AG04450 (cell line): ENCODE data around the gene DIP2C. TPM values are rescaled to one million over a fixed set of nuclear protein-coding genes. Genes with fewer than 3 reads are reported as not detected.

ENCODE experiments used
- CTCF ChIA-PET: fragments of 300-600, 350-600 bp; formaldehyde crosslinking; extraction: SDS; loops from one replicate; lab custom pipeline; 2022; ENCODE audit warnings: antibody characterized with exemption, inconsistent platforms; lab: Charles Lee
- POLR2A ChIA-PET: fragments of 350-600 bp; formaldehyde crosslinking; extraction: SDS; loops from one replicate; lab custom pipeline; 2021; ENCODE audit warnings: antibody characterized with exemption, inconsistent platforms; lab: Yijun Ruan, JAX
- DNase-seq: peaks from one replicate; pipeline ENCODE4 v3.0.0-alpha.2; 2011; ENCODE audit warnings: low read depth, low spot score
- H3K27ac ChIP-seq: one replicate; pipeline ENCODE4 v1.5.1; 2012; ENCODE audit warnings: low read depth, low read length, control low read depth
- H3K27me3 ChIP-seq: one replicate; pipeline ENCODE4 v1.6.0; 2012; ENCODE audit warnings: low read length; ENCODE audit not compliant: control insufficient read depth, insufficient read depth
- H3K4me3 ChIP-seq: 2 replicates; pipeline ENCODE4 v1.5.1; 2011; ENCODE audit warnings: mild to moderate bottlenecking, low read depth, low read length, control low read depth
- H3K9me3 ChIP-seq: 2 replicates; pipeline ENCODE4 v1.5.1; 2012; ENCODE audit warnings: low read length; ENCODE audit not compliant: control insufficient read depth, insufficient read depth
- CTCF ChIP-seq: IDR thresholded peaks from 2 replicates; pipeline ENCODE4 v1.5.1; 2011; ENCODE audit warnings: low read depth, low read length, control low read depth, inconsistent platforms
- polyA plus RNA-seq: library from polyadenylated mRNA; depleted of rRNA; stranded (reverse); fragments of >200 nt; gene quantifications from 2 replicates; pipeline ENCODE4 v1.2.3, GENCODE V29; 2011

DIP2C gene
- polyA plus RNA-seq, 1 experiment = 9.6 TPM

DNA sequence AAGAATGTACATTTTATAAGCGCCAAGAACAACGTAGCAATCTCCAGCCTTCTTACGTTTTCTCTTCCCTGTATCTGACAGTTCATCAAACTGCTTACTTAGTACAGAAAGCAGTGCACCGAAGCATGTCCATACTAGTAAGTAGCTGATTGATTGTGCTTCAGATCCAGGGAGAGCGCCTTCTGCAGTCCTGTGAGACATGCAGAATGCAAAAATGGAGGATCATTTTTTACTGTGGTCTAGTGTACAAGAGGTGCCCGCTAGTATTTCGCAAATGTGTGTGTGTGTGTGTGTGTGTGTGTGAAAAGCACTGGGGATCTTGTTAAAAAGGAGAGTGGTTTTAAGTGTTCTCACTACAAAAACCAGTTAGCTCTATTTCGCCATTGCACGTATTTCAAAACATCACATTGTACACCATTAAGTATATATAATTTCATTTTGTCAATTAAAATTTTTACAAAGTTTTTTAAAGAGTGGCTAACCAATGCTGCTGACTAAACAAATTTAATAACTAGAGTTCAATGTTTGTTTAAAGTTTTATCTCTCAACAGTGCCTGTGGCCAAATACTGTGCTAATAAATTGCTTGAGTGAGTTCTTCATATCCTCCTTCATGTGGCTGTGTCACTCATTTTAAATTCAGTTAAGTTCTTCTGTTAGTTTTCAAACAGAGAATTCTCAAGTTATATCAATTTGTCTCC is 454.6 kb downstream of the DIP2C start:
- no peak overlapping the region for H3K4me3 ChIP-seq
- no peak for DNase-seq
- ChIA-PET POLR2A (no interaction called here), CTCF (no interaction called here)
- H3K9me3 ChIP-seq = no peaks in the 10 kb centered on the region
- H3K27ac ChIP-seq = no peak overlapping the region
- TF ChIP-seq CTCF = no peak
- H3K27me3 ChIP-seq = no peaks in the 10 kb centered on the region

DNA sequence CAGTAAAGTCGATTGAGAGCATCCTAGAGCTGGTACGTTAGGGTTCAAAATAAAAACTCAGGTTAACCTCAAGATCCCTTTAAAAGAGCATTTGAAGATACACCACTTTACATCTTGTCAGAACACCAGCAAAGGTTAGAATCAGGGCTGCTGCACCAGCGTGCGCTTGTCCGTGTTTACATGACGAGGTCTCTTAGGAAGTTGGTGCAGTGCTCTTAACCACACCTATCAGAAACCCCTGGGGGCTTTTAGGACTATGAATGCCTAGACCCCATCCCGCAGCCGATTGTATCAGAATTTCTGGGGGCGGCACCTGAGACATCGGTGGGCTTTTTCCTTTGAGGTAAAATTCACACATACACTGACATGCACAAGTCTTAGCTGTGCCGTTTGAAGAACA is 456.6 kb downstream of the DIP2C start:
- DNase-seq = no peak
- no peak overlapping the region for H3K4me3 ChIP-seq
- POLR2A ChIA-PET = no interaction called here
- no peaks in the 10 kb centered on the region for H3K27me3 ChIP-seq
- CTCF ChIA-PET = interaction anchor here (0.8 kb wide), 1 partner anchor 107 kb away, joined by 4 read pairs; no protein-coding TSS in a partner anchor
- no peak for TF ChIP-seq CTCF
- H3K27ac ChIP-seq = no peak overlapping the region
- H3K9me3 ChIP-seq = no peaks in the 10 kb centered on the region

GRCh38 chr10:232061-232460 is 457.4 kb downstream of the DIP2C start:
- DNase-seq = no peak
- no peak overlapping the region for H3K4me3 ChIP-seq
- H3K27ac ChIP-seq = no peak overlapping the region
- no peaks in the 10 kb centered on the region for H3K27me3 ChIP-seq
- TF ChIP-seq CTCF = no peak
- ChIA-PET CTCF (interaction anchor here (0.6 to 1.4 kb wide), 3 partner anchors 8 to 49 kb away, joined by 3 to 4 read pairs (median 3); no protein-coding TSS in a partner anchor), POLR2A (no interaction called here)
- no peaks in the 10 kb centered on the region for H3K9me3 ChIP-seq

- no peak overlapping the region for H3K27ac ChIP-seq
- POLR2A ChIA-PET = no interaction called here
- TF ChIP-seq CTCF = peak; percentile 49
- no peaks in the 10 kb centered on the region for H3K27me3 ChIP-seq
- CTCF ChIA-PET = interaction anchor here (0.5 to 1.9 kb wide), 7 partner anchors 8 to 48 kb away, joined by 3 to 6 read pairs (median 4); no protein-coding TSS in a partner anchor
- H3K4me3 ChIP-seq = no peak overlapping the region
- DNase-seq = no peak
- no peaks in the 10 kb centered on the region for H3K9me3 ChIP-seq
These were observed 458.7 kb downstream of the DIP2C start for GRCh38 chr10:230758-231157.

GRCh38 chr10:228366-228765 is 461.1 kb downstream of the DIP2C start:
- Histone ChIP-seq H3K27me3 (no peaks in the 10 kb centered on the region), H3K9me3 (no peaks in the 10 kb centered on the region), H3K4me3 (no peak overlapping the region), H3K27ac (no peak overlapping the region)
- POLR2A ChIA-PET = no interaction called here
- no peak for DNase-seq
- no peak for TF ChIP-seq CTCF
- CTCF ChIA-PET = no interaction called here
